ENCODE results near the gene SPNS3.
A peak's percentile ranks its signal among the peaks of the same experiment; 100 is the strongest.

The SPNS3 gene

DNA sequence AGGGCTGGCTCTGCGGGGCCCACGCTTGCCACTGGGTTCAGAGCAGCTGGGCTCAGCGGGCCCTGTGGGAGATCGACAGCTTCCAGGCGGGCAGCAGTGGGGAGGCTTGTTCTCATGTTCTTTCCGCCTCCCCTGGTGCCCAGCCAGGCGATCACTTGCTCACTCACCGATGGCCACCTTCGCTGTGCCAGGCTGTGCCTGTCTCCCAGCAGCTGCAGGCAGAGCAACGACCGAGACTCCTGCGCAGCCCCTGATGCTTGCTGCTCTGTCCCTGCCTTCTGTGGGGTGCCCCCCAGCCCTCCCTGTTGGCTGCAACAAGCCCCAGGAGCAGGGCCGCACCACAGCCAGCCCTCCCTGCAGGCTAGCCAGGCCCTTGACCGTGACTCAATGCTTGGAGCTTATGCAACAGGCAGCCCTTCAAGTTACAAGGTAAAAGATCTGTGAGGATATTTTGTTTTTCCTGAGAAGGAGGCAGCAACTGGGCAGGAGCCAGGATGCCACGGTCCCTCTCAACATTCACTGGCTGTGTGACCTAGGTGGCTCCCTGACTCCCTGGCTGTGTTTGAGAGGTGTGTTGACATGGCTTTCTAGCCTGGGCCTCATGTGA, 55.4 kb downstream of the SPNS3 start:
- Histone ChIP-seq H2BK12ac (ENCODE audit: low read length) (no peak overlapping the region), H3K18ac (ENCODE audit: low read length) (peak overlapping the region; percentile 44), H2BK120ac (ENCODE audit: low read depth, low read length) (no peak overlapping the region), H3K9ac (ENCODE audit: low read depth, low read length, poor library complexity) (no peak overlapping the region), H3K4me2 (ENCODE audit: insufficient read depth, low read length, poor library complexity, severe bottlenecking) (no peak overlapping the region), H2AK5ac (ENCODE audit: low read depth, low read length) (peak overlapping the region; percentile 77), H3K27me3 (ENCODE audit: control insufficient read depth in 3 of 3, insufficient read depth in 3 of 3, low read depth in 1 of 3, low read length in 3 of 3) (peaks cover 0 to 30% (median 0%) of the 10 kb centered on the region in 3 experiments), H3K14ac (ENCODE audit: low read length) (no peak overlapping the region), H3K4ac (ENCODE audit: low read length) (no peak overlapping the region), H3K4me3 (ENCODE audit: low read length in 2 of 2) (no peak overlapping the region), H3K36me3 (replicated peaks in 1 of 2; ENCODE audit: control insufficient read depth in 2 of 2, insufficient read depth in 2 of 2, low read length in 2 of 2) (no peaks in the 10 kb centered on the region), H4K8ac (ENCODE audit: low read depth, low read length) (no peak overlapping the region), H2AFZ (ENCODE audit: low read length) (no peak overlapping the region), H3K4me1 (ENCODE audit: control insufficient read depth in 2 of 2, insufficient read depth in 1 of 2, low read depth in 1 of 2, low read length in 2 of 2) (no peaks in the 10 kb centered on the region), H3K79me1 (ENCODE audit: low read depth, low read length) (no peaks in the 10 kb centered on the region), H2BK5ac (ENCODE audit: low read length) (no peak overlapping the region), H4K91ac (ENCODE audit: low read depth, low read length, poor library complexity) (no peak overlapping the region), H3K23ac (ENCODE audit: low read depth, low read length, poor library complexity) (no peak overlapping the region), H3K9me3 (replicated peaks in 1 of 2; ENCODE audit: control insufficient read depth in 2 of 2, insufficient read depth in 1 of 2, low read depth in 1 of 2, low read length in 2 of 2) (no peaks in the 10 kb centered on the region), H2BK15ac (ENCODE audit: low read length) (no peak overlapping the region), H3K27ac (replicated peaks; ENCODE audit: low read length) (no peak overlapping the region)
- DNase-seq (ENCODE audit: low spot score) = no peak
- WGBS, 2 donors (ENCODE audit: extremely low coverage in 2 of 2, insufficient read length in 2 of 2, insufficient replicate concordance in 1 of 2) = no CpG with 5 or more reads among the region's 15 CpGs

DNA sequence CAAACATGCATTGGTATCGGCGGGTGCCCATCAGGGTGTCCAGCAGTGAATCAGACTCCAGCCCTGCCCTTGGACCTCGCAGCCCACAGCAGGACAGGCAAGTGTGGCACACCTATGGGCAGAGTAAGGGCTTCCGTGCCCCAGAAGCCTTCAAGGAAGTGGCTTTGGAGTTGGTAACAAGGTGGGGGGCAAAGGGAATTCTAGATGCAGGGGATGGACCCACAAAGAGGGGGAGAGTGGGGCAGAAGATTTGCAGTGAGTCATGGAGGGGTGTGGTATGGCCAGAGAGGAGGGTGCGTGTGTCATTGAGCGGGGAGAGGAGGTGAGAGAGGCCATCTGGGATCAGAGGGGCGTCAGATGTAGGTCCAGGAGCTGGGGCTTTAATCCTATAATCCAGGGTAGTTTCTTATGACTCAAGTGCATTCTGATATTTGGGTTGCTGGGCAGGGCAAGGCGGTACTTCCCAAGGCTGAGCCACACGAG, 56.4 kb downstream of the SPNS3 start:
- no peaks in the 10 kb centered on the region for H3K36me3 ChIP-seq (replicated peaks in 1 of 2; ENCODE audit: control insufficient read depth in 2 of 2, insufficient read depth in 2 of 2, low read length in 2 of 2)

DNA sequence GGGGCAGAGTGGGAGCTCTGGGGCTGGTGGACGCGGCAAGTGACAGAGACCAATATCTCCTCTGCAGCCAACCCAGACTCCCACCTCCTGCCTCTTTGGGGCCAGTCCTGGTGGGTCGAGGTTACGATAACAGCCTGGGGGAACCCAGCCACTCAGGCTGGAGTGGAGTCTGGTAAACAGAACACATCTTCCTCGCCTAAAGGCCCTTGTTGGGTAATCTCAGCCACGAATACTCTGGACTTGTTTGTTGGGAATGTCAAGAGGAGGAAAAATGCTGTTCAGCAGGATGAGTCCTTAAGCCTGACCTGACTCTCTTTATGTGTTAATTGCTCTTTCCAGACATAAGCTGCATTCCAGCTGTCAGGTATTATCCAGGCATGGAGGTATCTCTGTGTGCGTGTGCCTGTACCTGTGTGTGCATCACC, 56.9 kb downstream of the SPNS3 start:
- Histone ChIP-seq H3K4ac (ENCODE audit: low read length) (no peak overlapping the region), H2BK120ac (ENCODE audit: low read depth, low read length) (no peak overlapping the region), H3K4me3 (ENCODE audit: low read length in 2 of 2) (no peak overlapping the region), H3K4me2 (ENCODE audit: insufficient read depth, low read length, poor library complexity, severe bottlenecking) (no peak overlapping the region), H3K36me3 (replicated peaks in 1 of 2; ENCODE audit: control insufficient read depth in 2 of 2, insufficient read depth in 2 of 2, low read length in 2 of 2) (no peaks in the 10 kb centered on the region), H4K91ac (ENCODE audit: low read depth, low read length, poor library complexity) (no peak overlapping the region), H2BK5ac (ENCODE audit: low read length) (no peak overlapping the region), H3K23ac (ENCODE audit: low read depth, low read length, poor library complexity) (no peak overlapping the region), H3K18ac (ENCODE audit: low read length) (no peak overlapping the region), H3K27ac (replicated peaks; ENCODE audit: low read length) (no peak overlapping the region), H3K27me3 (ENCODE audit: control insufficient read depth in 3 of 3, insufficient read depth in 3 of 3, low read depth in 1 of 3, low read length in 3 of 3) (peaks cover 0 to 26% (median 0%) of the 10 kb centered on the region in 3 experiments), H4K8ac (ENCODE audit: low read depth, low read length) (no peak overlapping the region), H3K79me1 (ENCODE audit: low read depth, low read length) (no peaks in the 10 kb centered on the region), H3K9ac (ENCODE audit: low read depth, low read length, poor library complexity) (no peak overlapping the region), H3K14ac (ENCODE audit: low read length) (no peak overlapping the region), H2BK12ac (ENCODE audit: low read length) (no peak overlapping the region), H3K4me1 (ENCODE audit: control insufficient read depth in 2 of 2, insufficient read depth in 1 of 2, low read depth in 1 of 2, low read length in 2 of 2) (no peaks in the 10 kb centered on the region), H2BK15ac (ENCODE audit: low read length) (no peak overlapping the region), H2AFZ (ENCODE audit: low read length) (no peak overlapping the region), H3K9me3 (replicated peaks in 1 of 2; ENCODE audit: control insufficient read depth in 2 of 2, insufficient read depth in 1 of 2, low read depth in 1 of 2, low read length in 2 of 2) (no peaks in the 10 kb centered on the region), H2AK5ac (ENCODE audit: low read depth, low read length) (no peak overlapping the region)
- WGBS, 2 donors (ENCODE audit: extremely low coverage in 2 of 2, insufficient read length in 2 of 2, insufficient replicate concordance in 1 of 2) = no CpG with 5 or more reads among the region's 7 CpGs
- DNase-seq (ENCODE audit: low spot score) = no peak

More for the DNA sequence above, 56.4 kb downstream of the SPNS3 start:
- Histone ChIP-seq H3K23ac (ENCODE audit: low read depth, low read length, poor library complexity) (no peak overlapping the region), H3K27me3 (ENCODE audit: control insufficient read depth in 3 of 3, insufficient read depth in 3 of 3, low read depth in 1 of 3, low read length in 3 of 3) (peaks cover 0 to 26% (median 0%) of the 10 kb centered on the region in 3 experiments), H3K4me1 (ENCODE audit: control insufficient read depth in 2 of 2, insufficient read depth in 1 of 2, low read depth in 1 of 2, low read length in 2 of 2) (no peaks in the 10 kb centered on the region), H4K8ac (ENCODE audit: low read depth, low read length) (no peak overlapping the region), H3K18ac (ENCODE audit: low read length) (no peak overlapping the region), H3K14ac (ENCODE audit: low read length) (no peak overlapping the region), H2AFZ (ENCODE audit: low read length) (no peak overlapping the region), H2BK12ac (ENCODE audit: low read length) (no peak overlapping the region), H3K4me3 (ENCODE audit: low read length in 2 of 2) (no peak overlapping the region), H3K4ac (ENCODE audit: low read length) (no peak overlapping the region), H3K9ac (ENCODE audit: low read depth, low read length, poor library complexity) (no peak overlapping the region), H2BK5ac (ENCODE audit: low read length) (no peak overlapping the region), H3K27ac (replicated peaks; ENCODE audit: low read length) (no peak overlapping the region), H3K4me2 (ENCODE audit: insufficient read depth, low read length, poor library complexity, severe bottlenecking) (no peak overlapping the region), H2BK120ac (ENCODE audit: low read depth, low read length) (no peak overlapping the region), H3K79me1 (ENCODE audit: low read depth, low read length) (no peaks in the 10 kb centered on the region), H2AK5ac (ENCODE audit: low read depth, low read length) (no peak overlapping the region), H2BK15ac (ENCODE audit: low read length) (no peak overlapping the region), H4K91ac (ENCODE audit: low read depth, low read length, poor library complexity) (no peak overlapping the region), H3K9me3 (replicated peaks in 1 of 2; ENCODE audit: control insufficient read depth in 2 of 2, insufficient read depth in 1 of 2, low read depth in 1 of 2, low read length in 2 of 2) (no peaks in the 10 kb centered on the region)
- WGBS, 2 donors (ENCODE audit: extremely low coverage in 2 of 2, insufficient read length in 2 of 2, insufficient replicate concordance in 1 of 2) = no CpG with 5 or more reads among the region's 9 CpGs
- DNase-seq (ENCODE audit: low spot score) = no peak

DNA sequence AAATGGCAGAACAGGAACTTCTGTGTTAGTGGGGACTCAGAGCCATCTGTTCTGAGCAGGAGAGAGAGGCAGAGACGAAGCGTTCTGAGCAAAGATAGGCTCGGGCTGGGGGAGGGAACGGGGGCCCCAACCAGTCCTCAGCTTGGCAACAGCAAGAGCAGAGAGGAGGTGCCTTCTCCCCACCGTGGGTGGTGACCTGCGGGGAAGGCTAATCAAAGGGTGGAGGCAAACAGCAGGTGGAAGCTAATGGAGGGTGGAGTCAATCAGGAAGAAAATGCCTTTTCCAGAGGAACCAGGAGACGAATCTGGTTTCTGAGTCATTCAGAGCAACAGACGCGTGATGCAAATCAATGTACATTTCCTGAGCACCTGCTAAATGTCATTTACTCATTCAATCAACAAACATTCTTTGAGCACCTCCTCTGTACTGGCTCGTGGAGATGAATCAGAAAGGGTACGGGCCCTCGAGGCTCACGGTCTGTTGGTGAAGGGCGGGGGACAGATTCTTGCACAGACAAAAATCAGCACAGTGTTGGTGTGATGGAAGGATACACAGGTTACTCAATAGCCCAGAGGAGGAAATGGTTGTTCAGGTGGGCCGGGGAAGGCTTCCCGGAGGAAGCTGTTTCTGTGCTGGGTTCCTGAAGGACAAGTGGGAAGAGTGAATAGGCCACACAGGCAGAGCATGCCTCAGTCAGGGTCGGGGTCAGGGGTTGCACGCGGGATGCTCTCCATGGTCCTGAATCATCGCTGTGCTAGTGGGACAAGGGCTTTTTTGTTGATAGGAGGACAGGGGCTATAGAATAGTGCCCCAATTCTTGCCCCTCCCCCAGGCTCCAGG, 59.2 kb downstream of the SPNS3 start:
- DNase-seq (ENCODE audit: low spot score) = peak; percentile 87
- Histone ChIP-seq H4K8ac (ENCODE audit: low read depth, low read length) (no peak overlapping the region), H3K4me1 (ENCODE audit: control insufficient read depth in 2 of 2, insufficient read depth in 1 of 2, low read depth in 1 of 2, low read length in 2 of 2) (peaks cover 0 to 2% of the 10 kb centered on the region in 2 donors), H3K4ac (ENCODE audit: low read length) (no peak overlapping the region), H2AK5ac (ENCODE audit: low read depth, low read length) (no peak overlapping the region), H2BK120ac (ENCODE audit: low read depth, low read length) (no peak overlapping the region), H3K23ac (ENCODE audit: low read depth, low read length, poor library complexity) (no peak overlapping the region), H3K27me3 (ENCODE audit: control insufficient read depth in 3 of 3, insufficient read depth in 3 of 3, low read depth in 1 of 3, low read length in 3 of 3) (peaks cover 1 to 35% (median 12%) of the 10 kb centered on the region in 3 experiments), H4K91ac (ENCODE audit: low read depth, low read length, poor library complexity) (no peak overlapping the region), H2BK5ac (ENCODE audit: low read length) (no peak overlapping the region), H3K18ac (ENCODE audit: low read length) (no peak overlapping the region), H3K14ac (ENCODE audit: low read length) (no peak overlapping the region), H3K9ac (ENCODE audit: low read depth, low read length, poor library complexity) (no peak overlapping the region), H3K36me3 (replicated peaks in 1 of 2; ENCODE audit: control insufficient read depth in 2 of 2, insufficient read depth in 2 of 2, low read length in 2 of 2) (no peaks in the 10 kb centered on the region), H2BK15ac (ENCODE audit: low read length) (no peak overlapping the region), H2BK12ac (ENCODE audit: low read length) (no peak overlapping the region), H3K27ac (replicated peaks; ENCODE audit: low read length) (no peak overlapping the region), H3K4me2 (ENCODE audit: insufficient read depth, low read length, poor library complexity, severe bottlenecking) (no peak overlapping the region), H3K79me1 (ENCODE audit: low read depth, low read length) (no peaks in the 10 kb centered on the region), H3K9me3 (replicated peaks in 1 of 2; ENCODE audit: control insufficient read depth in 2 of 2, insufficient read depth in 1 of 2, low read depth in 1 of 2, low read length in 2 of 2) (no peaks in the 10 kb centered on the region), H2AFZ (ENCODE audit: low read length) (no peak overlapping the region), H3K4me3 (ENCODE audit: low read length in 2 of 2) (no peak overlapping the region)
- WGBS, 2 donors (ENCODE audit: extremely low coverage in 2 of 2, insufficient read length in 2 of 2, insufficient replicate concordance in 1 of 2) = no CpG with 5 or more reads among the region's 20 CpGs

All from neuronal stem cell (in vitro differentiated cells).